Kidney epithelial cell (primary cell): ENCODE results near the gene ZNF486. TPM values are rescaled to one million over a fixed set of nuclear protein-coding genes. Genes with fewer than 3 reads are reported as not detected.
"Not testable (repeated sequence)": the region's sequence is repeated elsewhere in the genome, so short reads cannot be mapped to it uniquely, and the experiment has no call there.

ENCODE experiments used
- DNase-seq: peaks from one replicate; pipeline ENCODE4 v3.0.0-alpha.2; 2010; ENCODE audit warnings: low read depth
- H3K27me3 ChIP-seq: 2 replicates; pipeline ENCODE4 v1.6.0; 2011; ENCODE audit warnings: low read length; ENCODE audit not compliant: control insufficient read depth, insufficient read depth
- H3K36me3 ChIP-seq: 2 replicates; pipeline ENCODE4 v1.5.1; 2011; ENCODE audit warnings: low read length; ENCODE audit not compliant: control insufficient read depth, insufficient read depth
- H3K4me3 ChIP-seq: 2 replicates; pipeline ENCODE4 v1.5.1; 2011; ENCODE audit warnings: low read depth, mild to moderate bottlenecking, control low read depth, low read length
- total RNA-seq: library from RNA; depleted of rRNA; stranded (reverse); fragments of >200 nt; gene quantifications from 2 replicates; pipeline ENCODE4 v1.2.3, GENCODE V29; 2015
- TF ChIP-seq, protein P1 (sequence below): IDR thresholded peaks from 2 replicates; pipeline ENCODE4 v1.5.1; 2011; ENCODE audit warnings: mild to moderate bottlenecking, moderate library complexity, low read length, control low read depth, inconsistent platforms; ENCODE audit not compliant: insufficient read depth, poor library complexity, severe bottlenecking

The ZNF486 gene
- total RNA-seq, 1 donor from 2014 or later = 24.6 TPM

DNA sequence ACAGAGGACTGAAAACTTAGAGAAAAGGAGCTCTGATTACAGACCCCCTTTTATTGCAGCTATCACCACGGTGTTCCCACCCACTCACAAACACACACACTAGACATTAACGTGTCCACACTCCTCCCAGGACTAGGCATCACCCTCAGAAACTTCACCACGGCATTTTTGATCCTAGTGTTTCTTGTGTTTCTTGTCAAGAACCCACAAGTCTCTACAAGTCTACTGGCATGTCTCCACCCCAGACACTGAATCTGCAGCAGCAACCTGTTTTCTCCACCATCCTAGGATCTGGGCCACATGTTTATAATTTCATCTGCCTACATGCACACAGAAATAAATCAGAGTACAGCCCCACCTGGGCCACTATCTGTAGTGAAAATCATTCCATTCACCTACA is 4.3 kb downstream of the ZNF486 start:
- no peaks in the 10 kb centered on the region for H3K27me3 ChIP-seq
- H3K4me3 ChIP-seq = no peak overlapping the region
- no peak for DNase-seq
- no peaks in the 10 kb centered on the region for H3K36me3 ChIP-seq
- TF ChIP-seq, protein P1, sequence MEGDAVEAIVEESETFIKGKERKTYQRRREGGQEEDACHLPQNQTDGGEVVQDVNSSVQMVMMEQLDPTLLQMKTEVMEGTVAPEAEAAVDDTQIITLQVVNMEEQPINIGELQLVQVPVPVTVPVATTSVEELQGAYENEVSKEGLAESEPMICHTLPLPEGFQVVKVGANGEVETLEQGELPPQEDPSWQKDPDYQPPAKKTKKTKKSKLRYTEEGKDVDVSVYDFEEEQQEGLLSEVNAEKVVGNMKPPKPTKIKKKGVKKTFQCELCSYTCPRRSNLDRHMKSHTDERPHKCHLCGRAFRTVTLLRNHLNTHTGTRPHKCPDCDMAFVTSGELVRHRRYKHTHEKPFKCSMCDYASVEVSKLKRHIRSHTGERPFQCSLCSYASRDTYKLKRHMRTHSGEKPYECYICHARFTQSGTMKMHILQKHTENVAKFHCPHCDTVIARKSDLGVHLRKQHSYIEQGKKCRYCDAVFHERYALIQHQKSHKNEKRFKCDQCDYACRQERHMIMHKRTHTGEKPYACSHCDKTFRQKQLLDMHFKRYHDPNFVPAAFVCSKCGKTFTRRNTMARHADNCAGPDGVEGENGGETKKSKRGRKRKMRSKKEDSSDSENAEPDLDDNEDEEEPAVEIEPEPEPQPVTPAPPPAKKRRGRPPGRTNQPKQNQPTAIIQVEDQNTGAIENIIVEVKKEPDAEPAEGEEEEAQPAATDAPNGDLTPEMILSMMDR = no peak

DNA sequence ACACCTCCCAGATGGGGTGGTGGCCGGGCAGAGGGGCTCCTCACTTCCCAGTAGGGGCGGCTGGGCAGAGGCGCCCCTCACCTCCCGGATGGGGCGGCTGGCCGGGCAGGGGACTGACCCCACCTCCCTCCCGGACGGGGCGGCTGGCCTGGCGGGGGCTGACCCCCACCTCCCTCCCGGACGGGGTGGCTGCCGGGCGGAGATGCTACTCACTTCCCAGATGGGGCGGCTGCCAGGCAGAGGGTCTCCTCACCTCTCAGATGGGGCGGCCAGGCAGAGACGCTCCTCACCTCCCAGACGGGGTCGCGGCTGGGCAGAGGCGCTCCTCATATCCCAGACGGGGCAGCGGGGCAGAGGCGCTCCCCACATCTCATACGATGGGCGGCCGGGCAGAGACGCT is 8.8 kb downstream of the ZNF486 start:
- H3K36me3 ChIP-seq, DNase-seq, H3K4me3 ChIP-seq, H3K27me3 ChIP-seq: not testable (repeated sequence)

DNA sequence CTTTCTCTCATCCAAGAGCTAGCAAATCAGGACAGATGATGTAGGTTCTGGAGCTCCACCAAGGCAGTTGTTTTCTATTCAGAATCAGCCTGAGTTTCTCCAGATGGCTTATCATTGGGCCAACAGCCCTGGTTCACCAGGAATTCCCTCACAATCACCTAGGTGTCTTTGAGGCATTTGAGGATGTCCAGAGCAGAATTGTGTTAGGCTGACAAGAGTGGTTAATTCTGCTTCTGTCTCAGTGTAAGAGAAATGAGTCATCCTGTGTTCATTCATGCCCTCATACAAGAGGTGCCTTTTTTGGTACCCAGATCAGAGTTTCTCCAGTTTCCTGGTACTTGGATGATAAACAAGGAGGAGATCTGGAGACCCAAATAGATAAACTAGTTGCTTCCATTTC is 12.9 kb downstream of the ZNF486 start:
- DNase-seq, H3K4me3 ChIP-seq, H3K27me3 ChIP-seq, H3K36me3 ChIP-seq: not testable (repeated sequence)

DNA sequence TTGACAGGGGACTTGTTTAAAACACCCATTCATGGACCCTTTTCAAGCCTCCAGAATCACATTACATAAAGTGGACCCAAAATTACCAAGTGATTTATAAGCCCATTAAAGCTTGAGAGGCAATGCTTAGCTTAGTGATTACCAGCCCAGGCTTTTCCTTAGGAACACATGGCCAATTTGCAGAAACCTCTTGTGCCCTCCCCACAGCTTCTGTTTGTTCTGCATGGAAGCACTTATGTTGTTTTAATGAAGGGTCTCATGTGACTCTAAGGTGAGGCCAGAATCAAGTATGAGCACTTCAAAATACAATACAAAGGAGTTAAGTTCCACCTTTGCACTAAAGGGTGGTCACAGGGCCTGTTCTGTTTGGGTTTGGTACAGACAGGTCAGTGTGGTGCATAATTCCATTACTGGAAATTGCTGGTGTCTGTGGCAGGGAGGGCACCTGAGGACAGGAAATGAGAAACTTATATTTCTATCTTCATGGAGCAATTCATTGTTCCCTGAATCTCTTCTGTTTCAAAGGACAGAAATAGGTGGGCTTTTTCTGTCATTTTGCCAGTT is 15.3 kb downstream of the ZNF486 start:
- H3K4me3 ChIP-seq = no peak overlapping the region
- H3K36me3 ChIP-seq = no peaks in the 10 kb centered on the region
- TF ChIP-seq, protein P1 = no peak
- no peaks in the 10 kb centered on the region for H3K27me3 ChIP-seq
- DNase-seq = no peak

DNA sequence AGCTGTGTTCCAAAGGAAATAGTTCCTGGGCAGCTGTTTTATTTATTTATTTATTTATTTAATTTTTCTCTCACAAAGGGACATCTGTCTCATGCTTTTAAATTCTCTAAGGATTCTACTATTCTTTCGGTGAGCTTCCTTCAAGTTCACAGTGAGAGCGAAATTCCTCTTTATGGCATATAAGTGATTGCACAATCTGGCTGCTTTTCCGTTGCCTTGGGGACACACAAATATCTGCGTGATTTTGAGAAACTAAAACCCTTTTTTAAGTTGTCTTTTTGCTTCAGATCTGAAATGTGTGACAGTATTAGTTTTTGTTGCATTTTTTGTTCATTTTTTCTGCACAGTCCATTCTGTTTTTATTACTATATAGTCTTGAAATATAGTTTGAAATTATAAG is 19.2 kb downstream of the ZNF486 start:
- H3K36me3 ChIP-seq = no peaks in the 10 kb centered on the region
- TF ChIP-seq, protein P1 = no peak
- no peaks in the 10 kb centered on the region for H3K27me3 ChIP-seq
- H3K4me3 ChIP-seq = no peak overlapping the region
- no peak for DNase-seq

DNA sequence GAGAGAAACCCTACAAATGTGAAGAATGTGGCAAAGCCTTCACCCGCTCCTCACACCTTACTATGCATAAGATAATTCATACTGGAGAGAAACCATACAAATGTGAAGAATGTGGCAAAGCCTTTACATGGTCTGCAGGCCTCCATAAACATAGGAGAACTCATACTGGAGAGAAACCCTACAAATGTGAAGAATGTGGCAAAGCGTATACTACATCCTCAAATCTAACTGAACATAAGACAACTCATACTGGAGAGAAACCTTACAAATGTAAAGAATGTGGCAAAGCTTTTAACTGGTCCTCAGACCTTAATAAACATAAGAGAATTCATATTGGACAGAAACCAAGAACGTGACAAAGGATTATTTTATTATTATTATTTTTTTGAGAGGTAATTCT is 30.7 kb downstream of the ZNF486 start:
- TF ChIP-seq, protein P1 = no peak
- DNase-seq = no peak
- H3K36me3 ChIP-seq = no peaks in the 10 kb centered on the region
- H3K4me3 ChIP-seq = no peak overlapping the region
- H3K27me3 ChIP-seq = no peaks in the 10 kb centered on the region

DNA sequence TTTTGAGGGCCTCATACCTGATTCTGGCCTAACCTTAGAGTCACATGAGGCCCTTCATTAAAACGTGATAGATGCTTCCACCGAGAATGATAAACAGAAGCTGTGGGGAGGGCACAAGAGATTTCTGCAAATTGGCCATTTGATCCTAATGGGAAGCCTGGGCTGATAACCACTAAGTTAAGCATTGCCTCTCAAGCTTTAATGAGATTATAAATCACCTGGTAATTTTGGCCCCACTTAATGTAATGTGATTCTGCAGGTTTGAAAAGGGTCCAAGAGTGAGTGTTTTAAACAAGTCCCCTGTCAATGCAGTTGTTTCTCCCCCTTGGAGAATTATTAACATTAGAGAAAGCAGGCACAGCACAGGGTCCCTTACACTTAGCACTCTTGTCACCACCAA is 42.0 kb downstream of the ZNF486 start:
- H3K36me3 ChIP-seq = no peaks in the 10 kb centered on the region
- TF ChIP-seq, protein P1 = no peak
- H3K4me3 ChIP-seq = no peak overlapping the region
- H3K27me3 ChIP-seq = no peaks in the 10 kb centered on the region
- no peak for DNase-seq

DNA sequence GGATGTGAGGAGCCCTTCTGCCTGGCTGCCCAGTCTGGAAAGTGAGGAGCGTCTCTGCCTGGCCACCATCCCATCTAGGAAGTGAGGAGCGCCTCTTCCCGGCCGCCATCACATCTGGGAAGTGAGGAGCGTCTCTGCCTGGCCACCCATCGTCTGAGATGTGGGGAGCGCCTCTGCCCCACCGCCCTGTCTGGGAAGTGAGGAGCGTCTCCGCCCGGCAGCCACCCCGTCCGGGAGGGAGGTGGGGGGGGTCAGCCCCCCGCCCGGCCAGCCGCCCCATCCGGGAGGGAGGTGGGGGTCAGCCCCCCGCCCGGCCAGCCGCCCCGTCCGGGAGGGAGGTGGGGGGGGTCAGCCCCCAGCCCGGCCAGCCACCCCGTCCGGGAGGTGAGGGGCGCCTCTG is 47.4 kb downstream of the ZNF486 start:
- DNase-seq, H3K36me3 ChIP-seq, H3K27me3 ChIP-seq, H3K4me3 ChIP-seq: not testable (repeated sequence)

DNA sequence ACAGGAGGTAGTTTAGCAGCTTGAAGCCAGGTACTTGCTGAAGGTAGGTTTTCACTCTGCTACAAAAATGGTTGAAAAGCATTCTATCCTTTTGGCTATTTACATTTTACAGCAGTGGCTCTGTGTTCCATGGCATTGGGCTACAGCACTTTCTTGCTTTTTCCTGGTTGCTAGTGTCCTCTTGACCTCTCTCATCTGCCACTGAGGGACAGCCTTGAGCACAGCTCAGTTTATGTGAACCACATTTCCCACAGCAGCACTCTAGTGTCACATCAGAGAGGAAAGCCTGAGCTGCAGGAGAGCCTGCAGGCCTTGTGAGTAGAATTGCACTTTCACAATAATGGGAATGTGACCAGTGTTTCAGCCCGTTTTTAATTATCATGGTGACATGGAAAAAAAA is 54.6 kb downstream of the ZNF486 start:
- not testable (repeated sequence) for H3K27me3 ChIP-seq

More for the DNA sequence above, 54.6 kb downstream of the ZNF486 start:
- H3K4me3 ChIP-seq, H3K36me3 ChIP-seq, DNase-seq: not testable (repeated sequence)
